ENCODE results near the gene AP4M1. TPM values are rescaled to one million over a fixed set of nuclear protein-coding genes. Genes with fewer than 3 reads are reported as not detected.

Gene AP4M1
- total and polyA plus RNA-seq, 9 of the 15 experiments (the other 6 are each of a cell fraction or from before 2014, with no cell fraction given) = 1.3 to 30.9 (median 14.1) TPM

- BruUV-seq (replicated peaks) = TSS peak; percentile 85
- no peak for TF ChIP-seq RBM34 (IDR thresholded peaks at IDR 0.05; ENCODE audit: borderline replicate concordance, insufficient read depth, low read length)
- no peak for TF ChIP-seq ZNF311 (CRISPR knock-in tag; IDR thresholded peaks at IDR 0.05)
- no peak for TF ChIP-seq BACH1 (tag; IDR thresholded peaks at IDR 0.05)
- TF ChIP-seq ASH1L (IDR thresholded peaks at IDR 0.05; ENCODE audit: borderline replicate concordance, low read depth, partially characterized antibody) = peak; percentile 34
- TF ChIP-seq NFIC (IDR thresholded peaks at IDR 0.05) = no peak
- TF ChIP-seq ZNF277 (CRISPR knock-in tag; IDR thresholded peaks at IDR 0.05; ENCODE audit: borderline replicate concordance) = no peak
- TF ChIP-seq NCOA2 (IDR thresholded peaks at IDR 0.05; ENCODE audit: partially characterized antibody in 2 of 2) = no peak
- TF ChIP-seq EZH2 (IDR thresholded peaks at IDR 0.05; ENCODE audit: borderline replicate concordance, low read depth, low read length) = no peak
- TF ChIP-seq ID3 (CRISPR knock-in tag; IDR thresholded peaks at IDR 0.05) = no peak
- TF ChIP-seq ID3 (tag; IDR thresholded peaks at IDR 0.05) = no peak
- peak; percentile 49 for TF ChIP-seq NCOA4 (IDR thresholded peaks at IDR 0.05; ENCODE audit: partially characterized antibody)
- TF ChIP-seq TOE1 (IDR thresholded peaks at IDR 0.05; ENCODE audit: borderline replicate concordance) = no peak
- no peak for TF ChIP-seq TOE1 (CRISPR knock-in tag; IDR thresholded peaks at IDR 0.05; ENCODE audit: borderline replicate concordance, low read depth)
- no peak for TF ChIP-seq AFF1 (IDR thresholded peaks at IDR 0.05; ENCODE audit: low read depth in 1 of 2, partially characterized antibody in 2 of 2)
Measured at GRCh38 chr7:100119970-100120732, 18.7 kb downstream of the AP4M1 start.

More at GRCh38 chr7:100119970-100120732, 18.7 kb downstream of the AP4M1 start:
- Histone ChIP-seq H3K9ac (ENCODE audit: insufficient read depth in 1 of 2, low read depth in 2 of 2, low read length in 2 of 2) (peak overlapping the region; percentile 86 to 88), H4K20me1 (replicated peaks; ENCODE audit: control insufficient read depth, insufficient read depth, low read length) (0 out of 2 replicates have a peak, but pooled peaks cover 4% of the 10 kb centered on the region), H3K4me1 (replicated peaks in 1 of 2; ENCODE audit: control insufficient read depth in 2 of 2, insufficient read depth in 2 of 2, low read length in 2 of 2) (peaks cover 30 to 48% of the 10 kb centered on the region in 2 experiments), H3K9me3 (replicated peaks; ENCODE audit: control insufficient read depth, insufficient read depth, low read depth, low read length) (no peaks in the 10 kb centered on the region), H3K27me3 (ENCODE audit: control insufficient read depth in 2 of 2, insufficient read depth in 2 of 2, low read length in 2 of 2) (no peaks in the 10 kb centered on the region), H3K4me2 (ENCODE audit: insufficient read depth, low read length) (peak overlapping the region; percentile 99), H3K36me3 (ENCODE audit: control insufficient read depth, insufficient read depth, low read length) (peaks cover 1% of the 10 kb centered on the region; the same call in 1 of the 3 replicates), H2AFZ (ENCODE audit: low read depth, low read length) (peak overlapping the region; percentile 95), H3K4me3 (peak overlapping the region; percentile 72), H3K79me2 (ENCODE audit: control insufficient read depth, insufficient read depth, low read length) (peaks cover 22% of the 10 kb centered on the region), H3K9me1 (ENCODE audit: control insufficient read depth, insufficient read depth, low read length) (no peaks in the 10 kb centered on the region), H3K27ac (ENCODE audit: extremely low read depth, low read depth, low read length) (peak overlapping the region; percentile 88)
- CTCF ChIA-PET (ENCODE audit: low intra/inter-chr PET ratio) = no interaction called here
- in situ Hi-C loops (cut with MboI) = loop anchor here (10.0 kb wide), 1 partner anchor 1715 kb away; no protein-coding TSS in a partner anchor
- intact Hi-C loops (cut with micrococcal nuclease) = loop anchor here (1.0 to 2.0 kb wide), 2 partner anchors 19 to 38 kb away; partner anchors contain the start of genes AP4M1 and MCM7
- DNase-seq (ENCODE audit: extremely low read depth in 1 of 4, low spot score in 3 of 4) (peak; percentile 59 to 77 (median 66)), FAIRE-seq (peak; percentile 29), ATAC-seq (peak; percentile 68)
- WGBS (ENCODE audit: insufficient coverage, low coverage, missing lambda C conversion rate) = 15% methylated on average over 19 of the region's 19 CpGs
- POLR2A ChIA-PET = interaction anchor here (0.7 to 1.7 kb wide), 5 partner anchors 11 to 99 kb away, joined by 3 to 15 read pairs (median 3); partner anchors contain the start of genes AP4M1 and MCM7

Data from K562 (cell line).